MM.1S (cell line): ENCODE results near the gene ENOX2.

ENCODE experiments used
- EZH2phosphoT487 ChIP-seq: fragments of 300-600 bp; sonication (generic); IDR thresholded peaks from 2 replicates; pipeline ENCODE4 v1.6.1; 2018; ENCODE audit warnings: antibody characterized with exemption, low read length
- TF ChIP-seq, protein P1 (sequence below): fragments of 300-600 bp; sonication (generic); IDR thresholded peaks from 2 replicates; pipeline ENCODE4 v1.5.1; 2016; ENCODE audit warnings: antibody characterized with exemption, low read length, mixed read lengths

DNA sequence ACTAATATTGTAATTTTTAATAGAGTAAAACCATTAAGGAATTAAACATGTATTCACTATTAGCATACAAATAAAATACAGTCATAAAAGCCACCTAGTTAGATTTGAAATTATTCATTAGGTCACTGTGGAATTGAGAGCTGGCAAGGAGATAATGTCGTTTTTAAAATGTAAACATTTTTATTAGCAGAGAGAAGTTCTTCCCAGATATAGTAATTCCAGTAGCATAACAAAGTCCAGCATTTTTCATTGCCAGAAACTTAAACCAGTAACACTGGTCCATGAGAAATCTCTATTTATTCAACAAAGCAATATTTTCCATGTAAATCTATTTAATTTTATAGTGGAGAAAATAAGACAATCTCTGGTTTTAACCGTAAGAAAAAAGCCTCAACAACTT is 17.5 kb downstream of the ENOX2 start:
- TF ChIP-seq, protein P1, sequence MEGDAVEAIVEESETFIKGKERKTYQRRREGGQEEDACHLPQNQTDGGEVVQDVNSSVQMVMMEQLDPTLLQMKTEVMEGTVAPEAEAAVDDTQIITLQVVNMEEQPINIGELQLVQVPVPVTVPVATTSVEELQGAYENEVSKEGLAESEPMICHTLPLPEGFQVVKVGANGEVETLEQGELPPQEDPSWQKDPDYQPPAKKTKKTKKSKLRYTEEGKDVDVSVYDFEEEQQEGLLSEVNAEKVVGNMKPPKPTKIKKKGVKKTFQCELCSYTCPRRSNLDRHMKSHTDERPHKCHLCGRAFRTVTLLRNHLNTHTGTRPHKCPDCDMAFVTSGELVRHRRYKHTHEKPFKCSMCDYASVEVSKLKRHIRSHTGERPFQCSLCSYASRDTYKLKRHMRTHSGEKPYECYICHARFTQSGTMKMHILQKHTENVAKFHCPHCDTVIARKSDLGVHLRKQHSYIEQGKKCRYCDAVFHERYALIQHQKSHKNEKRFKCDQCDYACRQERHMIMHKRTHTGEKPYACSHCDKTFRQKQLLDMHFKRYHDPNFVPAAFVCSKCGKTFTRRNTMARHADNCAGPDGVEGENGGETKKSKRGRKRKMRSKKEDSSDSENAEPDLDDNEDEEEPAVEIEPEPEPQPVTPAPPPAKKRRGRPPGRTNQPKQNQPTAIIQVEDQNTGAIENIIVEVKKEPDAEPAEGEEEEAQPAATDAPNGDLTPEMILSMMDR: no peak
- TF ChIP-seq EZH2phosphoT487: no peak
